IPS-20b (cell line): ENCODE measurements around the gene WDR43.
A peak's percentile ranks its signal among the peaks of the same experiment; 100 is the strongest.

Source experiments
- H3K27ac ChIP-seq: one replicate; pipeline ENCODE4 v1.5.1; 2013; ENCODE audit warnings: low read length
- H3K27me3 ChIP-seq: 2 replicates; pipeline ENCODE4 v1.6.1; 2013; ENCODE audit warnings: mild to moderate bottlenecking, low read length, inconsistent platforms; ENCODE audit not compliant: insufficient read depth
- H3K36me3 ChIP-seq: 2 replicates; pipeline ENCODE4 v1.6.1; 2013; ENCODE audit warnings: low read depth, mild to moderate bottlenecking, inconsistent platforms, low read length, moderate library complexity; ENCODE audit not compliant: insufficient read depth
- H3K4me1 ChIP-seq: 2 replicates; pipeline ENCODE4 v1.6.1; 2013; ENCODE audit warnings: mild to moderate bottlenecking, control low read depth, inconsistent platforms, low read length, moderate library complexity; ENCODE audit not compliant: insufficient read depth
- H3K4me3 ChIP-seq: 2 replicates; pipeline ENCODE4 v1.5.1; 2013; ENCODE audit warnings: mild to moderate bottlenecking, low read length, inconsistent platforms
- H3K9ac ChIP-seq: 2 replicates; pipeline ENCODE4 v1.6.1; 2013; ENCODE audit warnings: low read depth, mild to moderate bottlenecking, inconsistent platforms, low read length, moderate library complexity
- H3K9me3 ChIP-seq: 2 replicates; pipeline ENCODE4 v1.6.1; 2013; ENCODE audit warnings: mild to moderate bottlenecking, low read depth, low read length, inconsistent platforms; ENCODE audit not compliant: insufficient read depth

WDR43 gene

GRCh38 chr2:28950941-28951630, 56.6 kb downstream of the WDR43 start:
- Histone ChIP-seq H3K27me3 (no peaks in the 10 kb centered on the region), H3K9me3 (peaks cover 23% of the 10 kb centered on the region), H3K27ac (no peak overlapping the region), H3K9ac (no peak overlapping the region), H3K4me3 (no peak overlapping the region), H3K36me3 (peaks cover 32% of the 10 kb centered on the region), H3K4me1 (peaks cover 13% of the 10 kb centered on the region; the same call in 1 of the 2 replicates)

- Histone ChIP-seq H3K9ac (no peak overlapping the region), H3K36me3 (peaks cover 21% of the 10 kb centered on the region), H3K4me3 (no peak overlapping the region), H3K27ac (no peak overlapping the region), H3K27me3 (no peaks in the 10 kb centered on the region), H3K9me3 (peaks cover 22% of the 10 kb centered on the region), H3K4me1 (peaks cover 15% of the 10 kb centered on the region; the same call in 1 of the 2 replicates)
Measured at GRCh38 chr2:28951910-28952835, 57.7 kb downstream of the WDR43 start.

GRCh38 chr2:28952836-28953211, 58.4 kb downstream of the WDR43 start:
- peaks cover 15% of the 10 kb centered on the region; the same call in 1 of the 2 replicates for H3K4me1 ChIP-seq
- no peak overlapping the region for H3K27ac ChIP-seq
- peaks cover 15% of the 10 kb centered on the region for H3K36me3 ChIP-seq
- H3K27me3 ChIP-seq: no peaks in the 10 kb centered on the region
- no peak overlapping the region for H3K9ac ChIP-seq
- H3K4me3 ChIP-seq: no peak overlapping the region
- peaks cover 19% of the 10 kb centered on the region for H3K9me3 ChIP-seq

- Histone ChIP-seq H3K9ac (peak overlapping the region; percentile 39; the same call in 1 of the 2 replicates), H3K36me3 (no peaks in the 10 kb centered on the region), H3K27me3 (no peaks in the 10 kb centered on the region), H3K9me3 (no peaks in the 10 kb centered on the region), H3K4me1 (peaks cover 15% of the 10 kb centered on the region), H3K27ac (peak overlapping the region; percentile 41), H3K4me3 (no peak overlapping the region)
Measured at GRCh38 chr2:28955467-28955866, 61.0 kb downstream of the WDR43 start.

GRCh38 chr2:28956415-28956826, 62.0 kb downstream of the WDR43 start:
- peak overlapping the region; percentile 67; the same call in 1 of the 2 replicates for H3K9ac ChIP-seq
- no peaks in the 10 kb centered on the region for H3K27me3 ChIP-seq
- H3K36me3 ChIP-seq: no peaks in the 10 kb centered on the region
- no peaks in the 10 kb centered on the region for H3K9me3 ChIP-seq
- H3K27ac ChIP-seq: no peak overlapping the region
- peak overlapping the region; percentile 57 for H3K4me3 ChIP-seq
- peaks cover 15% of the 10 kb centered on the region for H3K4me1 ChIP-seq

- H3K4me3 ChIP-seq: peak overlapping the region; percentile 57
Measured at GRCh38 chr2:28956890-28957289, 62.4 kb downstream of the WDR43 start.

GRCh38 chr2:28958689-28959088, 64.2 kb downstream of the WDR43 start:
- H3K27ac ChIP-seq: no peak overlapping the region
- H3K27me3 ChIP-seq: no peaks in the 10 kb centered on the region

More at GRCh38 chr2:28956890-28957289, 62.4 kb downstream of the WDR43 start:
- peak overlapping the region; percentile 67; the same call in 1 of the 2 replicates for H3K9ac ChIP-seq
- H3K36me3 ChIP-seq: no peaks in the 10 kb centered on the region
- peaks cover 14% of the 10 kb centered on the region for H3K4me1 ChIP-seq
- H3K27ac ChIP-seq: no peak overlapping the region
- H3K27me3 ChIP-seq: no peaks in the 10 kb centered on the region
- H3K9me3 ChIP-seq: no peaks in the 10 kb centered on the region

GRCh38 chr2:28960401-28960800, 65.9 kb downstream of the WDR43 start:
- peaks cover 7% of the 10 kb centered on the region for H3K4me1 ChIP-seq
- H3K4me3 ChIP-seq: no peak overlapping the region
- no peaks in the 10 kb centered on the region for H3K36me3 ChIP-seq
- H3K27ac ChIP-seq: no peak overlapping the region
- H3K9ac ChIP-seq: no peak overlapping the region
- H3K9me3 ChIP-seq: no peaks in the 10 kb centered on the region
- no peaks in the 10 kb centered on the region for H3K27me3 ChIP-seq

More at GRCh38 chr2:28958689-28959088, 64.2 kb downstream of the WDR43 start:
- no peaks in the 10 kb centered on the region for H3K36me3 ChIP-seq
- H3K4me3 ChIP-seq: no peak overlapping the region
- no peaks in the 10 kb centered on the region for H3K9me3 ChIP-seq
- H3K4me1 ChIP-seq: peaks cover 7% of the 10 kb centered on the region
- no peak overlapping the region for H3K9ac ChIP-seq

- no peaks in the 10 kb centered on the region for H3K36me3 ChIP-seq
- no peaks in the 10 kb centered on the region for H3K9me3 ChIP-seq
- no peak overlapping the region for H3K4me3 ChIP-seq
- H3K4me1 ChIP-seq: no peaks in the 10 kb centered on the region; the same call in 1 of the 2 replicates
- H3K27me3 ChIP-seq: no peaks in the 10 kb centered on the region
- H3K27ac ChIP-seq: no peak overlapping the region
- no peak overlapping the region for H3K9ac ChIP-seq
Measured at GRCh38 chr2:28962505-28962904, 68.0 kb downstream of the WDR43 start.

GRCh38 chr2:28970464-28971160, 76.1 kb downstream of the WDR43 start:
- Histone ChIP-seq H3K27me3 (no peaks in the 10 kb centered on the region), H3K4me1 (no peaks in the 10 kb centered on the region), H3K27ac (no peak overlapping the region), H3K4me3 (no peak overlapping the region), H3K9me3 (no peaks in the 10 kb centered on the region), H3K9ac (no peak overlapping the region), H3K36me3 (no peaks in the 10 kb centered on the region)

GRCh38 chr2:28972778-28973335, 78.4 kb downstream of the WDR43 start:
- no peak overlapping the region for H3K9ac ChIP-seq
- no peak overlapping the region for H3K27ac ChIP-seq
- no peaks in the 10 kb centered on the region for H3K27me3 ChIP-seq
- H3K4me3 ChIP-seq: no peak overlapping the region
- no peaks in the 10 kb centered on the region for H3K9me3 ChIP-seq
- H3K36me3 ChIP-seq: no peaks in the 10 kb centered on the region
- no peaks in the 10 kb centered on the region for H3K4me1 ChIP-seq
